ENCODE data around the gene VENTX. TPM values are rescaled to one million over a fixed set of nuclear protein-coding genes. Genes with fewer than 3 reads are reported as not detected.

The VENTX gene
- total RNA-seq, 4 donors from 2014 or later, result 0.21 to 1.3 (median 0.51) TPM; not detected in 1

GRCh38 chr10:133253361-133253955, 15.8 kb downstream of the VENTX start:
- intact Hi-C loops (cut with DNase I; ENCODE audit: low total_unique reads), result no loop called here
- no peak for DNase-seq
- H3K4me1 ChIP-seq, result no peaks in the 10 kb centered on the region
- no peaks in the 10 kb centered on the region for H3K9me3 ChIP-seq
- H3K4me3 ChIP-seq, result no peak overlapping the region
- H3K27me3 ChIP-seq, result no peaks in the 10 kb centered on the region
- H3K27ac ChIP-seq, result no peak overlapping the region
- TF ChIP-seq CTCF (IDR thresholded peaks at IDR 0.05) (no peak), POLR2A (IDR thresholded peaks at IDR 0.05) (no peak)
- H3K36me3 ChIP-seq, result no peaks in the 10 kb centered on the region

- no peak for DNase-seq
- TF ChIP-seq CTCF (IDR thresholded peaks at IDR 0.05), result no peak
- no peak for TF ChIP-seq POLR2A (IDR thresholded peaks at IDR 0.05)
- H3K27ac ChIP-seq, result no peak overlapping the region
- no peaks in the 10 kb centered on the region for H3K9me3 ChIP-seq
- H3K27me3 ChIP-seq, result no peaks in the 10 kb centered on the region
- intact Hi-C loops (cut with DNase I; ENCODE audit: low total_unique reads), result no loop called here
- no peaks in the 10 kb centered on the region for H3K36me3 ChIP-seq
- H3K4me1 ChIP-seq, result no peaks in the 10 kb centered on the region
- no peak overlapping the region for H3K4me3 ChIP-seq
Measured at GRCh38 chr10:133254421-133255120, 16.9 kb downstream of the VENTX start.

GRCh38 chr10:133255323-133255722, 17.7 kb downstream of the VENTX start:
- H3K9me3 ChIP-seq, result no peaks in the 10 kb centered on the region
- no peak for DNase-seq
- H3K27me3 ChIP-seq, result no peaks in the 10 kb centered on the region
- no peaks in the 10 kb centered on the region for H3K36me3 ChIP-seq
- intact Hi-C loops (cut with DNase I; ENCODE audit: low total_unique reads), result no loop called here
- H3K4me1 ChIP-seq, result no peaks in the 10 kb centered on the region
- H3K27ac ChIP-seq, result no peak overlapping the region
- H3K4me3 ChIP-seq, result no peak overlapping the region
- TF ChIP-seq POLR2A (IDR thresholded peaks at IDR 0.05) (no peak), CTCF (IDR thresholded peaks at IDR 0.05) (no peak)

- Histone ChIP-seq H3K4me1 (peaks cover 0 to 5% of the 10 kb centered on the region in 2 donors), H3K36me3 (no peaks in the 10 kb centered on the region), H3K9me3 (no peaks in the 10 kb centered on the region), H3K4me3 (peak overlapping the region; percentile 6 to 17), H3K27me3 (no peaks in the 10 kb centered on the region), H3K27ac (no peak overlapping the region)
- TF ChIP-seq CTCF (IDR thresholded peaks at IDR 0.05) (peak; percentile 4 to 38 (median 24)), POLR2A (IDR thresholded peaks at IDR 0.05) (no peak)
- peak; percentile 42 to 48 for DNase-seq
- intact Hi-C loops (cut with DNase I; ENCODE audit: low total_unique reads), result no loop called here
Measured at GRCh38 chr10:133257489-133258065, 19.9 kb downstream of the VENTX start.
